GM21515 (cell line): ENCODE measurements around the gene DAAM2.

Experiments used
- ATAC-seq: cut with Tn5 transposase; IDR thresholded peaks from one replicate; pipeline ENCODE4 v1.9.1; 2021; ENCODE audit not compliant: unreplicated experiment

The DAAM2 gene

GRCh38 chr6:39843305-39844020 lies 51.3 kb downstream of the DAAM2 start:
- ATAC-seq: no peak

DNA sequence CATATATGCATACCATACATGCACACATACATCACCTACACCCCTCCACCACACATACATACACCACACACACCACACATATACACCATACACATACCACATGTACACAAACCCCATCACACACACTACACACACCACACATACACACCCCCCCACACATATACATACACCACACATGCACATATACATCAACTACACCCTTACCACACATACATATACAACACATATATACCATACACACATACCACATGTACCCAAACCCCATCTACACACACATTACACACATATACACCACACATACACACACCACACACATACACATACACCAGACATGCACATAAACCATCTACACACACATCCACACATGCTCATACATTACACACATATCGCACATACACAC lies 52.7 kb downstream of the DAAM2 start:
- ATAC-seq: no peak

GRCh38 chr6:39847221-39847620 lies 55.0 kb downstream of the DAAM2 start:
- no peak for ATAC-seq

DNA sequence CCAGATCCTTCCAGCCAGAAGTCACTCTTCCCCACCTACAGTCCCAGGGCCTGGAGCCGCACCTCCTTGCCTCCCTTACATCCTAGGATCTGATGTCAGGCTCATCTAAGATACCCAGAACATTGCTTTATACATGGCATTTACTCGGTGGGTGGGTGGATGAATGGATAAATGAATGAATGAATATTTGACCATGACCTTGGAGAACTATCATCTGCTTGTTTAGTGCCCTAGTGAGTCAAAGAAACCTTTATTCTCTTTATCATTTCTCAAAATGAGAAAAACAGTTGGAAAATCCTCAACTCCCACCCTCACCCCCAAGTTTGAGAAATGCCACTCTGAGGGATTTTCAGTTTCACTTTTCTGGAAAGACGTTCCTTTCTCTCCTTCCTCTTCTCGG lies 56.0 kb downstream of the DAAM2 start:
- no peak for ATAC-seq

DNA sequence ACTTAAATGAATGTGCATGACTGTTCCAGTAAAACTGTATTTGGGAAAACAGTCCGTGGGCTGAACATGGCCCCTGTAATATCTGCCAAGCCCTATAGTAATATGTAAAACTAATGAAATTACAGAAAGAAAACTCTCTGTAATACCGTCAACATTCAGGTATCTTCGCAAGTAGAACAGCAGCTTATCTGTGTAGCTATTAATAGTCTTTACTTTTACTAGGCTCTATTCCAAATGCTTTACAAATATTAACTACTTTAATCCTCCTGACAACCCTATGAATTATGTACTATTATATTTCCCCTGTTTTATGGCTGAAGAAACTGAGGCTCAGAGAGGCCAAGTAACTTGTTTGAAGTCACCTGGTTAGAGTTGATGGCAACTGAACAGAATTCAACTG lies 57.1 kb downstream of the DAAM2 start:
- no peak for ATAC-seq

DNA sequence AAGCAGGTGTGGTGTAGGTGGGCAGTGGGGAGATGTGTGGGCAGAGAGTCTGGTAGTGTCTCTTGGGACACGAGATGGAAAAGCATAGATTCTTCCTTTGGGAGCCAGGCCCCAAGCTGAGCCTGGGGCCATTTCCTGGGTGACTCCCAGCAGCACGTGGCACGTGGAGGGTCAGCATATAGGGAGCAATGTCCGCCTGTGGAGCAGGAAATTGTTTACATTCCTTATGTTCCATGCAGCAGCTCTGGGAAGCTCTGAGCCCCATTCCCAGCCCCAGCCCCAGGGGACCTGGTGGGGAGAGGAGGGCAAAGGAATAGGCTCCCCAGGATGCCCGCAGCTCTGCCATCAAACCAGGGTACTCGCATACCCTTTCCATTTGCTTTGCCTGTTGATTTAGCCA lies 57.6 kb downstream of the DAAM2 start:
- no peak for ATAC-seq

DNA sequence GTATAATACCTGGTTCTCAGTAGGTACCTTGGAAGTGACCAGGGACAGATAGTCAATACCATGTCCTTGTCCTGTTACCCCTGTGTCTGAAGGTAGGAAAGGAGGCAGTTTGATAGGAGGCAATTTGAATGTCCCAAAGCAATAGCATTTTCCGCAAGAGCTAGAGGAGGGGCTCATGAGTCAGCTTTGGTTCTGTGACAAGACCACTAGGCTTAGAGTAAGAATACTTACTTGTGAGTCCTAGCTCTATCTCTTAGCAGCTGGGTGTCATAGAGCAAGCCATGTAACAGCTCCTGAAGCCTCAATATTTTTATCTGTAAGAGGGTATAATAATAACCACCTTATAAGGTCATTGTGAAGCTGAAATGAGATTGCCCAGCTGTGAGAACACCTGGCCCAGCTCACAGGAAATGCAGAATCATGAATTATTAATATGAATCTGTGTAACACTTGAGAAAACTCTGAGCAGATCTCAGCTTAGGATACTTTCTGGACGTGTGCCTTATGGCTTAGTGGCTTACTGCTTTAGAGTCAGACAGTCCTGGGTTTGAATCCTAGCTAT lies 58.6 kb downstream of the DAAM2 start:
- ATAC-seq: no peak

- no peak for ATAC-seq
Observed at GRCh38 chr6:39851331-39851730, 59.2 kb downstream of the DAAM2 start.

GRCh38 chr6:39852324-39852723 lies 60.1 kb downstream of the DAAM2 start:
- ATAC-seq: no peak

- no peak for ATAC-seq
Observed at GRCh38 chr6:39853604-39854003, 61.4 kb downstream of the DAAM2 start.

DNA sequence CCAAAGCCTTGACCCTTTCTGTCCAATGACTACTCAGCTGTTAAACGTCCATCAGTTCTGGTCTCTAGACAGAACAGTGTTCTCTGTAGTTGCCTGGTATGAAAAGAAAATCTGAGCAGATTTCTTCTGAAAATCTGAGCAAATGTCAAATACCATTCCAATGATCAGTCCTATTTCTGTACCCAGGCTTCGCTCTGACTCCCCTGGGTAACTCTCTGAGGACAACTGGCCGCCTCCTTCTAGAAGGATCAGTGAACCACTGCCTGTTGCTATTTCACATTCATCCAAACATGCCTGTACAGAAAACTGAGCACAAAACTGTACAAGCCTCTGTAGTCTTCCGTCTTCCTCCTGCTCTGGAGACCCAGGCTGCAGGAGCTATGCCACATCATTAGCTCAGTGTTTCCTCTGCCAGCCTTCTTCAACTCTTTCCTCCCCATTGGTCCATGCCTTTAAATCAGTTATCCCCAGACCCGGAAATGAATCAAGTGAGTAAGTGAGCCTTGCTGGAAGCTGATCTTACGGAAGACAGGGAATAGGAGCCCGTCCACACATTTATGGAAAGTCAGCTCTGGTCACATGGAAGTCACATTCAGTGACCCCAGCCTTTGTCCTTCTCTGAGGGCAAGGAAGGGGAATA lies 63.3 kb downstream of the DAAM2 start:
- no peak for ATAC-seq

GRCh38 chr6:39859025-39859424 lies 66.8 kb downstream of the DAAM2 start:
- ATAC-seq: no peak

DNA sequence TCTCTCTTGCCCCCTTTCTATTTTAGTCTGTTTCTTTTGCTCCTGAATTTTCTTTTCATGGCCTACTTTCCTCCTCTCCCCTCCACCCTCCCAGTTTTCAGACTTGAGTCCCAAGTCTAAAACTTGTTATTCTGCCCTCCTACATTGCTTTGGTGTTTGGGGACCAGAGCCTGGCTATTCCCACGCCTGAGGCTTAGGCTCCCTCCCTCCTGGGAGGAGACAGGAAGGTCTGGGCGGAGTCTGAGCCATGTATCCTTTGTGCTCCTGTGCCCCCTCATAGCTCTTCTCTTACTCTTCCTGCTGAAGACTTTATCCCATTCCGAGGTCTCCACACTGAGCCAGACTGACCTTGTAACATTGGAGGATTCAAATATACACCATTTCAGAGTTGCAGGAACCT lies 69.5 kb downstream of the DAAM2 start:
- no peak for ATAC-seq

GRCh38 chr6:39865011-39865888 lies 73.1 kb downstream of the DAAM2 start:
- no peak for ATAC-seq

DNA sequence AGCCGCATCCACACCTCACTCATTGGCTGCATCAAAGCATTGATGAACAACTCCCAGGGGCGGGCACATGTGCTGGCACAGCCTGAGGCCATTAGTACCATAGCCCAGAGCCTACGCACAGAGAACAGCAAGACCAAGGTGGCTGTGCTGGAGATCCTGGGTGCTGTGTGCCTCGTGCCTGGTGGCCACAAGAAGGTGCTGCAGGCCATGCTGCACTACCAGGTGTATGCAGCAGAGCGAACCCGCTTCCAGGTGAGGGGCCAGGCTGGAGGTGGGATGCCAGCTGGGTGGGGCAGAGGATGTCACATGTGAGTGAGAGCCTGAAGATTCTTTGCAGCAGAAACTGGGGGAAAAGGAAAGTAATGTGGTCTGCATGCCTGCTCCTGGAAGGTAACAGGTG lies 75.4 kb downstream of the DAAM2 start:
- no peak for ATAC-seq

GRCh38 chr6:39870950-39871349 lies 78.8 kb downstream of the DAAM2 start:
- ATAC-seq: no peak

DNA sequence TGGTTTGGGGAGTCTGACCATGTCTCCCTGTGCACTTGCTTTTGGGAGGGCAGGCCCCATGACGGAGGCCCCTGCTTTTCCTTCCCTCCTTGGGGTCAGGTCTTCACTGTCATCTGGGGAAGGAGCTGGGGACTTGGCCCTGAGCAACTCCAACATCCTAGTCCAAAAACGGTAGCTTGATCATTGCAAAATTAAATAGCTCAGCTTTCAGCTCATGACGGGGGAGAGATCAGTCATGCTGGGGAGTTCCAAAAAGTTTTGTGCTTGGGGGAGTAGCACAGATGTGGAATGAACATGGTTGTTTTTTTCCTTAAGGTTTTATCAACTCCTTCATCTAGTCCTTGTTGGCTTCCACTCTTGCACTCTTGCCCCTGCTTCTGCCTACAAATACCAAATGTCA lies 81.3 kb downstream of the DAAM2 start:
- ATAC-seq: no peak

- ATAC-seq: no peak
Observed at GRCh38 chr6:39876111-39876510, 83.9 kb downstream of the DAAM2 start.

GRCh38 chr6:39876826-39877225 lies 84.7 kb downstream of the DAAM2 start:
- no peak for ATAC-seq

GRCh38 chr6:39879535-39879934 lies 87.4 kb downstream of the DAAM2 start:
- ATAC-seq: no peak

DNA sequence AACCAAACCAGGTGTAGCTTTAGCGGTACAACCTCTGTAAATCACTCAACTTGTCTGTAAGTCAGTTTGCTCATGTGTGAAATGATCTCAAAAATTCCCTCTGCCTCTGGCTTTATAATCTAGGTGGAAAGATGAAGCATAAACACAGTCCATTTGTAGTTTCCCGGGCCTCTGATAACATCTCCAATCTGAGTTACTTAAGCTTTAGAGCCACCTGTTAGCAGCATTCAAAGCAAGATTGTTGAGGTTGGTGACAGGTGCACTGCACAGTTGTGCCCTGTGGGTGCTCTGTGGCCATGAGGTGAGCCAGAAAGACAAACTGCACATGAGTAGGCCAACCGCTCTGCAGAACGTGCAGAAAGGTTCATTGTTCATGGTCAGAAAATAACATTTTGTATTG lies 88.4 kb downstream of the DAAM2 start:
- ATAC-seq: no peak
